ENCODE results near the gene C16orf90.
"Not testable (repeated sequence)": the region's sequence is repeated elsewhere in the genome, so short reads cannot be mapped to it uniquely, and the experiment has no call there.

Gene C16orf90

GRCh38 chr16:3482659-3483241, 12.5 kb downstream of the C16orf90 start:
- FAIRE-seq = no peak
- no peak for DNase-seq (ENCODE audit: insufficient read length, low spot score)
- no peak for TF ChIP-seq POLR2A (IDR thresholded peaks at IDR 0.05; ENCODE audit: low read depth, low read length)

- no peak for TF ChIP-seq POLR2A (IDR thresholded peaks at IDR 0.05; ENCODE audit: low read depth, low read length)
- FAIRE-seq = no peak
- no peak for DNase-seq (ENCODE audit: insufficient read length, low spot score)
Observed at GRCh38 chr16:3481696-3482658, 13.3 kb downstream of the C16orf90 start.

- no peak for FAIRE-seq
- DNase-seq (ENCODE audit: insufficient read length, low spot score) = no peak
- no peak for TF ChIP-seq POLR2A (IDR thresholded peaks at IDR 0.05; ENCODE audit: low read depth, low read length)
Observed at GRCh38 chr16:3480901-3481695, 14.2 kb downstream of the C16orf90 start.

GRCh38 chr16:3479654-3480216, 15.6 kb downstream of the C16orf90 start:
- FAIRE-seq (no peak), DNase-seq (ENCODE audit: insufficient read length, low spot score) (no peak)
- TF ChIP-seq POLR2A (IDR thresholded peaks at IDR 0.05; ENCODE audit: low read depth, low read length) = no peak

- TF ChIP-seq POLR2A (IDR thresholded peaks at IDR 0.05; ENCODE audit: low read depth, low read length) = no peak
- no peak for DNase-seq (ENCODE audit: insufficient read length, low spot score)
- no peak for FAIRE-seq
Observed at GRCh38 chr16:3478242-3478925, 16.9 kb downstream of the C16orf90 start.

GRCh38 chr16:3476409-3476808, 18.9 kb downstream of the C16orf90 start:
- no peak for FAIRE-seq
- DNase-seq (ENCODE audit: insufficient read length, low spot score) = no peak
- no peak for TF ChIP-seq POLR2A (IDR thresholded peaks at IDR 0.05; ENCODE audit: low read depth, low read length)

GRCh38 chr16:3475604-3476375, 19.5 kb downstream of the C16orf90 start:
- no peak for DNase-seq (ENCODE audit: insufficient read length, low spot score)

GRCh38 chr16:3474870-3475269, 20.4 kb downstream of the C16orf90 start:
- FAIRE-seq = not testable (repeated sequence)

More at GRCh38 chr16:3475604-3476375, 19.5 kb downstream of the C16orf90 start:
- no peak for FAIRE-seq
- no peak for TF ChIP-seq POLR2A (IDR thresholded peaks at IDR 0.05; ENCODE audit: low read depth, low read length)

GRCh38 chr16:3474136-3474779, 21.0 kb downstream of the C16orf90 start:
- no peak for DNase-seq (ENCODE audit: insufficient read length, low spot score)
- no peak for TF ChIP-seq POLR2A (IDR thresholded peaks at IDR 0.05; ENCODE audit: low read depth, low read length)
- no peak for FAIRE-seq

More at GRCh38 chr16:3474870-3475269, 20.4 kb downstream of the C16orf90 start:
- not testable (repeated sequence) for DNase-seq (ENCODE audit: insufficient read length, low spot score)

GRCh38 chr16:3473596-3473943, 21.7 kb downstream of the C16orf90 start:
- not testable (repeated sequence) for FAIRE-seq; DNase-seq (ENCODE audit: insufficient read length, low spot score)

GRCh38 chr16:3472878-3473595, 22.3 kb downstream of the C16orf90 start:
- FAIRE-seq (no peak), DNase-seq (ENCODE audit: insufficient read length, low spot score) (no peak)
- TF ChIP-seq POLR2A (IDR thresholded peaks at IDR 0.05; ENCODE audit: low read depth, low read length) = no peak

Measured in H54 (cell line).